Cardiac fibroblast (primary cell): Measurements from ENCODE around the gene ARV1.
"Not testable (repeated sequence)": the region's sequence is repeated elsewhere in the genome, so short reads cannot be mapped to it uniquely, and the experiment has no call there.

Experiments used
- DNase-seq, 2 donors: peaks; one replicate each; pipeline versions ENCODE4 v3.0.0 to v3.0.0-alpha.2; 2010; ENCODE audit warnings: low read depth in 2 of 2
- H3K4me3 ChIP-seq, 2 donors: replicated peaks in 1 of 2; 1 replicate in 1 of 2; 2 replicates in 1 of 2; pipeline ENCODE4 v1.5.1; 2011; ENCODE audit warnings: low read depth in 2 of 2, low read length in 2 of 2, mild to moderate bottlenecking in 2 of 2, moderate library complexity in 1 of 2
- CTCF ChIP-seq: IDR thresholded peaks from one replicate; pipeline ENCODE4 v1.5.1; 2011; ENCODE audit warnings: low read depth, mild to moderate bottlenecking, low read length, inconsistent platforms

Gene ARV1

GRCh38 chr1:230994860-230995259, 16.0 kb downstream of the ARV1 start:
- no peak for DNase-seq

GRCh38 chr1:231000201-231000600, 21.3 kb downstream of the ARV1 start:
- no peak for TF ChIP-seq CTCF
- no peak for DNase-seq
- H3K4me3 ChIP-seq = no peak overlapping the region

More at GRCh38 chr1:230994860-230995259, 16.0 kb downstream of the ARV1 start:
- no peak overlapping the region for H3K4me3 ChIP-seq
- TF ChIP-seq CTCF = no peak

- no peak for TF ChIP-seq CTCF
- no peak for DNase-seq
- no peak overlapping the region for H3K4me3 ChIP-seq
Observed at GRCh38 chr1:231000639-231001038, 21.7 kb downstream of the ARV1 start.

- DNase-seq = no peak
- H3K4me3 ChIP-seq = no peak overlapping the region
- no peak for TF ChIP-seq CTCF
Observed at GRCh38 chr1:231001892-231002291, 23.0 kb downstream of the ARV1 start.

- H3K4me3 ChIP-seq, DNase-seq: not testable (repeated sequence)
Observed at GRCh38 chr1:231007535-231007934, 28.6 kb downstream of the ARV1 start.

- TF ChIP-seq CTCF = no peak
- no peak overlapping the region for H3K4me3 ChIP-seq
- no peak for DNase-seq
Observed at GRCh38 chr1:231011360-231011759, 32.5 kb downstream of the ARV1 start.

- DNase-seq = no peak
- TF ChIP-seq CTCF = no peak
- no peak overlapping the region for H3K4me3 ChIP-seq
Observed at GRCh38 chr1:231011963-231012362, 33.1 kb downstream of the ARV1 start.
